CD4-positive, alpha-beta T cell treated with Interleukin-4 for 1 hour (primary cell): ENCODE data around the gene SGSM2.
"Not testable (repeated sequence)": the region's sequence is repeated elsewhere in the genome, so short reads cannot be mapped to it uniquely, and the experiment has no call there.

ENCODE experiments used
- DNase-seq, 2 donors: peaks; one replicate each; pipeline ENCODE4 v3.0.0-alpha.2; 2020 to 2022

The SGSM2 gene, protein sequence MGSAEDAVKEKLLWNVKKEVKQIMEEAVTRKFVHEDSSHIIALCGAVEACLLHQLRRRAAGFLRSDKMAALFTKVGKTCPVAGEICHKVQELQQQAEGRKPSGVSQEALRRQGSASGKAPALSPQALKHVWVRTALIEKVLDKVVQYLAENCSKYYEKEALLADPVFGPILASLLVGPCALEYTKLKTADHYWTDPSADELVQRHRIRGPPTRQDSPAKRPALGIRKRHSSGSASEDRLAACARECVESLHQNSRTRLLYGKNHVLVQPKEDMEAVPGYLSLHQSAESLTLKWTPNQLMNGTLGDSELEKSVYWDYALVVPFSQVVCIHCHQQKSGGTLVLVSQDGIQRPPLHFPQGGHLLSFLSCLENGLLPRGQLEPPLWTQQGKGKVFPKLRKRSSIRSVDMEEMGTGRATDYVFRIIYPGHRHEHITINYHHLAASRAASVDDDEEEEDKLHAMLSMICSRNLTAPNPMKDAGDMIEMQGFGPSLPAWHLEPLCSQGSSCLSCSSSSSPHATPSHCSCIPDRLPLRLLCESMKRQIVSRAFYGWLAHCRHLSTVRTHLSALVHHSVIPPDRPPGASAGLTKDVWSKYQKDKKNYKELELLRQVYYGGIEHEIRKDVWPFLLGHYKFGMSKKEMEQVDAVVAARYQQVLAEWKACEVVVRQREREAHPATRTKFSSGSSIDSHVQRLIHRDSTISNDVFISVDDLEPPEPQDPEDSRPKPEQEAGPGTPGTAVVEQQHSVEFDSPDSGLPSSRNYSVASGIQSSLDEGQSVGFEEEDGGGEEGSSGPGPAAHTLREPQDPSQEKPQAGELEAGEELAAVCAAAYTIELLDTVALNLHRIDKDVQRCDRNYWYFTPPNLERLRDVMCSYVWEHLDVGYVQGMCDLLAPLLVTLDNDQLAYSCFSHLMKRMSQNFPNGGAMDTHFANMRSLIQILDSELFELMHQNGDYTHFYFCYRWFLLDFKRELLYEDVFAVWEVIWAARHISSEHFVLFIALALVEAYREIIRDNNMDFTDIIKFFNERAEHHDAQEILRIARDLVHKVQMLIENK

GRCh38 chr17:2336852-2337543 lies at the start of gene SGSM2:
Gene SGSM2 (plus strand): TSS chr17:2337501. CDS start chr17:2337689, 188 bp downstream.
- peak; percentile 71 to 78 for DNase-seq

GRCh38 chr17:2289878-2290478 lies 47.3 kb upstream of the SGSM2 start:
- DNase-seq: no peak

GRCh38 chr17:2292100-2292499 lies 45.2 kb upstream of the SGSM2 start:
- no peak for DNase-seq

- DNase-seq: no peak
These were observed 41.7 kb upstream of the SGSM2 start for GRCh38 chr17:2295575-2295974.

DNA sequence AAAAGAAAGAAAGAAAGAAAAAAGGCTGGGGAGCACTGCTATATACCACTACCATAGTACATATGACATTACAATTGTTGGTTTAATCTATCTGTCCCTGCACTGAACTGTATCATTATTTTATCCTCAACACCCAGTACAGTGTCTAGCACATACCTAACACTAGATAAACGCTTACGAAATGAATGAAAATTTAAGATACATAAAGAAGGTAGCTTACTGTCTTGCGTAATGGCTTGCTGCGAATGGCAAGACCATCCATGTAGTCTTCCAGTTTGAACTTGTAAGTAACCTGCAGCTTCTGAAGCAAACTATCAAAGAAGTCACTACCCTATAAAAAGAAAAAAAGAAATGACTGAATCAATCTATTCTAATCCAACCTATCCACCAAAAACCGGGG lies 40.3 kb upstream of the SGSM2 start:
- no peak for DNase-seq

- DNase-seq: no peak
These were observed 38.2 kb upstream of the SGSM2 start for GRCh38 chr17:2299136-2299535.

DNA sequence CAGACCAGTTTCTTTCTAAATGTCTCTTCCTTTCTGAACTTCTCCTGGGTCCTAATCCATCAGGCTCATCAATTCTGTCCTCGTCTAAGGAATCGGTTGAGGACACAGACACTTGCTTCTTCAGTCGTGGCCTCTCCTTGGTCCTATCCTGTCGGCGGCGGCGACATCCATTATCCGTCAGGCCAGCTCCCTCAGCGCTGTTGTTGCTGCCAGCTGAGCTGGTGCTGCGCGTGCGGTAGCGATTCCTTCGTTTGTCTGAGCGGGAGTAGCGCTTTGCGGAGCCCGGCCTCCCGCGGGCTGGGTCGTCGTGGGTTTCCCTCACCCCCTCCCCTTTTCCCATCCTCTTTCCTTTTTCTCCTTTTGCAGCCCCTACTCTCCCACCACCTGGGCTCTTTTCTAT lies 37.5 kb upstream of the SGSM2 start:
- DNase-seq: no peak

GRCh38 chr17:2302778-2303203 lies 34.5 kb upstream of the SGSM2 start:
- DNase-seq: peak in 1 of 2 donors; percentile 25

DNA sequence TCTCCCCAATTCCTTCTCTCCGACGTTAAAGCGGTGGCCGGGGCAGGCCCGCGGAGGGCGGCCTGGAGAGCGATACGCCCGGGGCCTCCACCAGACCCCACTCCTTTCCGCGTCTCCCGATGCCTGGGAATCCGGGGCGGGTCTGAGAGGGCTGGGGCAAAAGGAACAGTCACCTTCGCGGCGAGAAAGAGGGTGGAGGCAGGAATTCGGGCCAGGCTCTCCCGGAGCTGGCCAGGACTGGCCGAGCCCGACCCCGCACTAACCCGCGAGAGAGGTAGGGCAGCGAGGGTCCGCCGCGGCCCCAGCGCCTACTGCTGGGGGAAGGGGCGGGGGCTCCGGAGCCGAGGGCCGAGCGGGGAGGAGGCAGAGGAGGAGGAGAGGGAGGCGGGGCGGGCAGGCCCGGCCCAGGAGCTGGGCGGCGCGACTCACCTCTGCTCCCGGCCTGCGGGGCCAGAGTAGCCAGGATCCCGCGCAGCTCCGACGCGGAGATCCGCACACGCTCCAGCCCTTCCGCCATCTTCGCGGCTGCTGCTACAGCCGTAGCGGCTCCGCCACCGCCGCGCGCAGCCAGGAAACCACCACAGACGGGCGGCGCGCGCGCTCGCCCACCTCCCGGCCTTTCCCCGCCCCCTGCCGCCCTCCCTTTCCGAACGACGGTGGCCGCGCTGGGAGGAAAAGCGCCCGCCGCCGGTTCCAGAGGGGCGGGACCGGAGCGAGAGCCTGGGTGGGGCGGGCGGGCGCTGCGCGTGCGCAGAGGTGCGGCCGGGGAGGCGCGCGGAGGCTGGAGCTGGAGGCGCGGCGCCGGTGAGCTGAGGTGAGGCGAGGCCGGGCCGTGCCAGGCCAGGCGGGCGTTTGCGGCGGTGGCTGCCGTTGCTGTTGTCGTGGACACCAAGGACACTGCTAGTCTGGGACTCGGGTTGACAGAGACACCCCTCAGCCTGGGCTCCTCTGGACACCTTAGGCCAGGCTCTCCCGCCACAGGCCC lies 33.8 kb upstream of the SGSM2 start, which contains the start of the genes SMG6 and SRR:
TSS of gene SMG6 (minus strand) at position 582 of the 985 bp plus-strand sequence. CDS start at position 517, 65 bp downstream.
TSS of gene SRR (plus strand) at position 747 of the 985 bp plus-strand sequence. CDS start 11,611 bp downstream, outside the sequence.
- peak; percentile 93 to 96 for DNase-seq

- DNase-seq: no peak
These were observed 32.4 kb upstream of the SGSM2 start for GRCh38 chr17:2304931-2305330.

DNA sequence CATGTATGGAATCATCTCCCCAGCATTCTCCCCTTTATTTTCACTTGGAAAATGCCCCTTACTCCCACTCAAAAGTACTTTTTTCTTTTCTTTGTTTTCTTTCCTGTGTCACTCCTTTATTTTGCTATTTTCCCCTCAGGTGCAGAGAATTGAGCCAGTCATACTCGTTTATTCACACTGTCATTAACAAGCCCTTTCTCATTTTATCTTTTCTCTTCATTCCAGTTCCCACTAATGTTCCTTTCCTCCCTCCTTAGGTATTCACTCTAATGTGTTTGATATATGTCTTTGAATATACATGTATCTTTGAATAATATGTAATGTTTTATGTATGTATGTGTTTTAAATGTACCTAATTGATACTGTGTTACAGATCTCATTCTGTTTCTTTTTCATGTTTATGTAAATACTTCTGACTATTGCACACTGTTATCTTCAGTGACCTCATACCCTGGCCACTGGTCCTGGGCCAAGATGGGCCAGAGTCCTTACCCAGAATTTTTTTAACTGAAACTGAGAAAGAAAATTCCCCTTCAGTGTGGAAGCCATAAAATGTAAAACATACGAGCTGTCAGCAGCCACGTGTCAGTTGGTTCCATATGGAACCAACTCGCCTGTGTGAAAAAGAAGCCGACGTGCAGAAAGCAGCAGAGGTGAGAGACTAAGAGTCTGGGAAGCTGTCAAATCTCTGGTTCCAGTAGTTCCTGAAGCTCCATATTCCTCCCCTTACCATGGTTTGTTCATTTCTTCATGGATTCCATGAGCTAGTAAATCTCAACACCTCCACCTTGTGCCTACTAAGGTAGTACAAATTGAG lies 27.8 kb upstream of the SGSM2 start:
- no peak for DNase-seq

DNA sequence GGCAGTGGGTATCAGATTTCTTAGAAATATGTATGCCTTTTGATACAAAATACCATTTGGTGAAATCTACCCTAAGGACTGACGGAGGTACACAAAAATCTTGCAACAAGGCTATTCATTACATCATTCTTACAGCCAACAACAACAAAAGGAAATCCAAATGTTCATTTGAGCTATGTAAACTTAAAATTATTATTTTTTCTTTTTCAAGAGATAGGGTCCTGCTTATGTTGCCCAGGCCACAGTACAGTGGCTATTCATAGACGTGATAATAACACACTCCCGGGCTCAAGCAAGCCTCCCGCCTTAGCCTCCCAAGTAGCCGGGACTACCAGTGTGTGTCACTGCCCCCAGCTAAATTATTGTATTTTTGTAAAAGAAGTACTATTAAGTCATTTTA lies 24.6 kb upstream of the SGSM2 start:
- no peak for DNase-seq

- DNase-seq: not testable (repeated sequence)
These were observed 20.4 kb upstream of the SGSM2 start for GRCh38 chr17:2316916-2317205.

DNA sequence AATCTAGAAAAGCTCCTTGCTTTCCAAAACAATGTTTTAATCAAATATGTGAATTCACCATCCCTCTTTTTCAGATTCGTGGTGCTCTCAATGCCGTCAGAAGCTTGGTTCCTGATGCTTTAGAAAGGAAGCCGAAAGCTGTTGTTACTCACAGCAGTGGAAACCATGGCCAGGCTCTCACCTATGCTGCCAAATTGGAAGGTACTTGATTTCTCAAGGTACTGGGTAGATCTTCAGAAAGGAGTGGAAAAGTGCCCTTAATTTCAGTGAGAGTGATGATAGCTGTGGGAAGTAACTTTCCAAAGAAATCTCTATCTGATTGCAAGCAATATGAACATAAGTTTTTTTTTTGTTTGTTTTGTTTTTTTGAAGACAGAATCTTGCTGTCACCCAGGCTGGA lies 19.5 kb upstream of the SGSM2 start:
- no peak for DNase-seq

DNA sequence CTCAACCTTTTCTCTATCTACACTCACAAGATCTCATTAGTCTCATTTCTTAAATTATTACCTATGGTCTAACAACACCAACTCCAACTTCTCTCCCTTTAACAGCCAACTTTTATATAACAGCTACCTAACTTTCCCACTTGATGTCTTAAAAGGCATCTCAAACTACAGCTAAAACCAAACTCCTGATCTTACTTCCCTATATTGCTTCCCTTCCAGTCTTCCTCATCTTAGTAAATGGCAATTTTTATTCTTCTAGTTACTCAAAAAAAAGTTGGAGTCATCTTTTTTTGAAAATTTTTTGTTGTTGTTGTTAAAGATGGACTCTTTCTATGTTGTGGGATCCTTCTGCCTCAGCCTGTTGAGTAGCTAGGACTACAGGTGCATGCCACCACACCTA lies 18.2 kb upstream of the SGSM2 start:
- DNase-seq: no peak

GRCh38 chr17:2321399-2321798 lies 15.9 kb upstream of the SGSM2 start:
- no peak for DNase-seq

DNA sequence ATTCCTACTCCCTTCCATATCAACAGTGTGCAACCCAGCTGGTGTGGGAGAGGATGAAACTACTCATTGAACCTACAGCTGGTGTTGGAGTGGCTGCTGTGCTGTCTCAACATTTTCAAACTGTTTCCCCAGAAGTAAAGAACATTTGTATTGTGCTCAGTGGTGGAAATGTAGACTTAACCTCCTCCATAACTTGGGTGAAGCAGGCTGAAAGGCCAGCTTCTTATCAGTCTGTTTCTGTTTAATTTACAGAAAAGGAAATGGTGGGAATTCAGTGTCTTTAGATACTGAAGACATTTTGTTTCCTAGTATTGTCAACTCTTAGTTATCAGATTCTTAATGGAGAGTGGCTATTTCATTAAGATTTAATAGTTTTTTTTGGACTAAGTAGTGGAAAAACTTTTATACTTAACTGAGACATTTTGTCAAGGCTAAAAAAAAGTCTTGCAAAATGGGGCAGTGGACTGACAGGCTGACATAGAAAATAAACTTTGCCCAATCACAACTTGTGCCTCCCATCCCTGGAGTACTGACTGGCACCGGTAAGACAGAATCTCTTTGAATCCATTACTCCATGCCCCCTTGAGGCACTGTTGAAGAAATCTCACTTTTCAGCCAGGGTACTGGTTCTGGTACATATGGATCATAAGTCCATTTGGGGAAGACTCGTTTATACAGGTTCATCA lies 13.5 kb upstream of the SGSM2 start:
- no peak for DNase-seq

DNA sequence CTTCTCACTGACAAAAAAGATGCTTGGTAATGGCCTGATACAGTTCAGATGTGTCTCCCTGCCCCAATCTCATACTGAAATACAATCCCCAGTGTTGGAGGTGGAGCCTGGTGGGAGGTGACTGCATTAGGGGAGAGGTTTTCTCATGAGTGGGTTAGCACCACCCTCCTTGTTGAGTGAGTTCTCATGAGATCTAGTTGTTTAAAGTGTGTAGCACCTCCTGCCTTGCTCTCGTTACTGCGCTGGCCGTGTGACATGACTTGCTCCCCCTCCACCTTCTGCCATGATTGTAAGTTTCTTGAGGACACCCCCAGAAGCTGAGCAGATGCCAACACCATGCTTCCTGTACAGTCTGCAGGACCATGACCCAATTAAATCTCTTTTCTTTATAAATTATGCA lies 6.0 kb upstream of the SGSM2 start:
- DNase-seq: no peak

DNA sequence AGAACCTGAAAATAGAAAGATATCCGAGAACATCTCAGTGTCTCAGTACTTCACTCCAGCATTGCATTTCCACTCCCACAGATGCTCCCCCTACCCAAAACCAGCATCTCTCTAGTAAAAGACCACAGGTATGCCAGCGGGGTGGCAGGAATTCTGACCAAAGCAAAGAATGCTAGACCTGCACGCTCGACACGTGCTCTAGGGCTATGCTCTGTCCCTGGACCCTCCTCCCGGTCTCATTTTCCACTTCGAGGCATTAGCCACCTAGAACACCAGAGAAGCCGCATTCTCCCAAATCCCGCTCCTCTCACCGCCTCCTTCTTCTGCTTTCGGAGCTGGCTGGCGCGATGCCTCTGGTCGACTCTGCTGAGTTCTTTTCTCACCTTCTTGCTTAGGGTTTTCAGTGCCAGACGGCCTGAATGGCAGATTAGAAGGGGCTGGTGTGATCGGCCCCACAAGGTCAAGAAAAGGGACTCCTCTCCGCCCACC lies 1.5 kb upstream of the SGSM2 start:
- no peak for DNase-seq
